Suprapubic skin (tissue), 3 donors: ENCODE data around the gene WWTR1.

Experiments used
- EP300 ChIP-seq: sonication (generic); formaldehyde crosslinking; IDR thresholded peaks from one replicate; pipeline ENCODE4 v1.6.1; 2017; ENCODE audit warnings: antibody characterized with exemption
- POLR2A ChIP-seq, 2 donors: fragments of 450-650 bp; IDR thresholded peaks; one replicate each; pipeline ENCODE4 v1.6.1; 2017; ENCODE audit warnings: antibody characterized with exemption in 2 of 2, mild to moderate bottlenecking in 2 of 2, moderate library complexity in 2 of 2
- TF ChIP-seq, protein P1 (sequence below), 2 donors: fragments of 200-600 bp in 1 of 2; fragments of 450-650 bp in 1 of 2; sonication (generic) in 1 of 2; IDR thresholded peaks; one replicate each; pipeline ENCODE4 v1.5.1; 2016 to 2019; ENCODE audit warnings: antibody characterized with exemption in 2 of 2, mild to moderate bottlenecking in 1 of 2, moderate library complexity in 1 of 2

GRCh38 chr3:149605902-149606301, 51.9 kb downstream of the WWTR1 start:
- TF ChIP-seq, protein P1, sequence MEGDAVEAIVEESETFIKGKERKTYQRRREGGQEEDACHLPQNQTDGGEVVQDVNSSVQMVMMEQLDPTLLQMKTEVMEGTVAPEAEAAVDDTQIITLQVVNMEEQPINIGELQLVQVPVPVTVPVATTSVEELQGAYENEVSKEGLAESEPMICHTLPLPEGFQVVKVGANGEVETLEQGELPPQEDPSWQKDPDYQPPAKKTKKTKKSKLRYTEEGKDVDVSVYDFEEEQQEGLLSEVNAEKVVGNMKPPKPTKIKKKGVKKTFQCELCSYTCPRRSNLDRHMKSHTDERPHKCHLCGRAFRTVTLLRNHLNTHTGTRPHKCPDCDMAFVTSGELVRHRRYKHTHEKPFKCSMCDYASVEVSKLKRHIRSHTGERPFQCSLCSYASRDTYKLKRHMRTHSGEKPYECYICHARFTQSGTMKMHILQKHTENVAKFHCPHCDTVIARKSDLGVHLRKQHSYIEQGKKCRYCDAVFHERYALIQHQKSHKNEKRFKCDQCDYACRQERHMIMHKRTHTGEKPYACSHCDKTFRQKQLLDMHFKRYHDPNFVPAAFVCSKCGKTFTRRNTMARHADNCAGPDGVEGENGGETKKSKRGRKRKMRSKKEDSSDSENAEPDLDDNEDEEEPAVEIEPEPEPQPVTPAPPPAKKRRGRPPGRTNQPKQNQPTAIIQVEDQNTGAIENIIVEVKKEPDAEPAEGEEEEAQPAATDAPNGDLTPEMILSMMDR (IDR thresholded peaks at IDR 0.05): no peak
- TF ChIP-seq POLR2A (IDR thresholded peaks at IDR 0.05) (no peak), EP300 (no peak)
